K562 (cell line): Measurements from ENCODE around the gene RPL27. TPM values are rescaled to one million over a fixed set of nuclear protein-coding genes. Genes with fewer than 3 reads are reported as not detected.

ENCODE experiments used
- BHLHE40 ChIP-seq: IDR thresholded peaks from 2 replicates; pipeline ENCODE4 v1.6.1; 2011; ENCODE audit warnings: low read length, improper control_type of control experiment
- SRF ChIP-seq, 2 experiments: fragments of 250-450, 450-650 bp in 1 of 2; sonication (Bioruptor Pico) in 1 of 2; sonication (generic) in 1 of 2; formaldehyde crosslinking; IDR thresholded peaks; 2 replicates each; pipeline versions ENCODE4 v1.5.0 to v1.5.1; 2020 to 2022; ENCODE audit warnings: mild to moderate bottlenecking in 1 of 2, missing genetic modification reagents in 1 of 2
- STAG1 ChIP-seq: sonication (generic); formaldehyde crosslinking; IDR thresholded peaks from 2 replicates; pipeline ENCODE4 v1.5.0; 2020; ENCODE audit warnings: missing genetic modification reagents, borderline replicate concordance
- ZBTB17 ChIP-seq: fragments of 450-650 bp; formaldehyde crosslinking; IDR thresholded peaks from 2 replicates; pipeline ENCODE4 v1.4.0; 2020; ENCODE audit warnings: mild to moderate bottlenecking
- ZNF175 ChIP-seq: fragments of 200-800 bp; sonication (Bioruptor generic); IDR thresholded peaks from 2 replicates; pipeline ENCODE4 v1.6.1; 2016; ENCODE audit warnings: low read depth, mild to moderate bottlenecking, missing genetic modification characterization, missing compliant biosample characterization
- polyA plus RNA-seq, 8 experiments: library from polyadenylated mRNA; depleted of rRNA in 4 of 8; stranded (reverse) in 5 of 8; unstranded in 3 of 8; fragments of >200 nt; fragmentation: Nextera tagmentation in 2 of 8; fragmentation: Illumina TruSeq in 1 of 8; extraction: Ambion mirVana in 2 of 8; extraction: Trizol in 1 of 8; gene quantifications; 2 replicates each; pipeline versions ENCODE4 v1.2.1 to v1.2.3, GENCODE V29; 2011 to 2014; ENCODE audit warnings: inconsistent platforms in 1 of 8, missing spikeins in 1 of 8
- total RNA-seq, 7 experiments: library from RNA; depleted of rRNA in 6 of 7; stranded (reverse); fragments of >200 nt in 6 of 7; fragmentation: Illumina TruSeq in 2 of 7; extraction: Trizol in 2 of 7; gene quantifications; 2 replicates each; pipeline versions ENCODE4 v1.2.1 to v1.2.3, GENCODE V29; 2011 to 2021; ENCODE audit warnings: low replicate concordance in 1 of 7
- TF ChIP-seq, protein P1 (sequence below): fragments of 200-600 bp; sonication (generic); IDR thresholded peaks from one replicate; pipeline ENCODE4 v1.6.1; 2012; ENCODE audit warnings: mild to moderate bottlenecking, low read depth, low read length, inconsistent platforms
- TF ChIP-seq, protein P2 (sequence below): IDR thresholded peaks from 3 replicates; pipeline ENCODE4 v1.6.1; 2011; ENCODE audit warnings: borderline replicate concordance, mild to moderate bottlenecking; ENCODE audit not compliant: insufficient read length, insufficient read depth
- TF ChIP-seq, protein P3 (sequence below): sonication (generic); formaldehyde crosslinking; IDR thresholded peaks from 2 replicates; pipeline ENCODE4 v1.8.1; 2023; ENCODE audit warnings: mild to moderate bottlenecking, missing genetic modification reagents
- TF ChIP-seq, protein P4 (sequence below): sonication (generic); formaldehyde crosslinking; IDR thresholded peaks from 2 replicates; pipeline ENCODE4 v1.9.0; 2022; ENCODE audit warnings: mild to moderate bottlenecking, missing genetic modification reagents

RPL27 gene
- total and polyA plus RNA-seq, 9 of the 15 experiments (the other 6 are each of a cell fraction or from before 2014, with no cell fraction given): 1,539 to 6,155 (median 3,710) TPM

DNA sequence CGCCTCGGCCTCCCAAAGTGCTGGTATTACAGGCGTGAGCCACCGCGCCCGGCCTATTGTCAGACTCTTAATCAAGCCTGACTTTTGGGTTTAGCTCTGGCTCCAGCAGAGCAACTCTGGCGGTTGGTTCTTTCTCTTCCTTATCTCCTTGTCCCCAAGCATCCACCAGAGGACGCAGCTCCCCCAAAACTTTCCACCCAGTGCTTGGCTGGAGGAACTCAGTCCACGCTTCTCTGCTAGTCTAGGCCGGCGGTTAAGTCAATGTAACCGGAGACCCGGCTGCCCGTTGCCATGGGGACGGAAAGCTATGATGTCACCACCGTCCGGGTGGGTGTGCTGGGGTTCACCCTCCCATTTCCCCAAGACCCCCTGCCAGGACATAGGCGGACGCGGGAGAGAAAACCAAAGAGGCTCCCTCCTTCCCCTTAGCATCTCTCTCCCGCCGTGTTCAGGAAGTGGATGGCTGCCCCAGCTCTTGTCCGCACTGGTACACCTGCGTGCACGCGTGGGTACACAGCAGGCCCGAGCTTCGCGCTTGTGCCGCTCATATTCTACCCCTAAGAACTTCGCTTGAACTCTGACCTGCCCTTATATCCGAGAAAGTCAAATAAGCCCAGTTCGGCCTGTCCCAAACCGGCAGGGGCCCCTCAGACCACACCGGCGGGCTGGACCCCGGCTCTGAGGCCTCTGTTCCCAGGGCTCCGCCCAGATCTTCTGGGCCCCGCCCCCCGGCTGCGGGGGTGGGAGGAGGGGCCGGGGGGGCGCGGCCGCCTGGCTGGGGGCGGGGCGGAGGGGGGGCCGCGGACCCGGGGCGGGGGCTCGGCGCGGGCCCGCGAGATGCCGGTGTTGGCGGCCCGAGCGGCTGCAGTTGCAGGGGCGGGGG lies 26.4 kb downstream of the RPL27 start, which contains the start of gene RND2 (continued):
- TF ChIP-seq, protein P1, sequence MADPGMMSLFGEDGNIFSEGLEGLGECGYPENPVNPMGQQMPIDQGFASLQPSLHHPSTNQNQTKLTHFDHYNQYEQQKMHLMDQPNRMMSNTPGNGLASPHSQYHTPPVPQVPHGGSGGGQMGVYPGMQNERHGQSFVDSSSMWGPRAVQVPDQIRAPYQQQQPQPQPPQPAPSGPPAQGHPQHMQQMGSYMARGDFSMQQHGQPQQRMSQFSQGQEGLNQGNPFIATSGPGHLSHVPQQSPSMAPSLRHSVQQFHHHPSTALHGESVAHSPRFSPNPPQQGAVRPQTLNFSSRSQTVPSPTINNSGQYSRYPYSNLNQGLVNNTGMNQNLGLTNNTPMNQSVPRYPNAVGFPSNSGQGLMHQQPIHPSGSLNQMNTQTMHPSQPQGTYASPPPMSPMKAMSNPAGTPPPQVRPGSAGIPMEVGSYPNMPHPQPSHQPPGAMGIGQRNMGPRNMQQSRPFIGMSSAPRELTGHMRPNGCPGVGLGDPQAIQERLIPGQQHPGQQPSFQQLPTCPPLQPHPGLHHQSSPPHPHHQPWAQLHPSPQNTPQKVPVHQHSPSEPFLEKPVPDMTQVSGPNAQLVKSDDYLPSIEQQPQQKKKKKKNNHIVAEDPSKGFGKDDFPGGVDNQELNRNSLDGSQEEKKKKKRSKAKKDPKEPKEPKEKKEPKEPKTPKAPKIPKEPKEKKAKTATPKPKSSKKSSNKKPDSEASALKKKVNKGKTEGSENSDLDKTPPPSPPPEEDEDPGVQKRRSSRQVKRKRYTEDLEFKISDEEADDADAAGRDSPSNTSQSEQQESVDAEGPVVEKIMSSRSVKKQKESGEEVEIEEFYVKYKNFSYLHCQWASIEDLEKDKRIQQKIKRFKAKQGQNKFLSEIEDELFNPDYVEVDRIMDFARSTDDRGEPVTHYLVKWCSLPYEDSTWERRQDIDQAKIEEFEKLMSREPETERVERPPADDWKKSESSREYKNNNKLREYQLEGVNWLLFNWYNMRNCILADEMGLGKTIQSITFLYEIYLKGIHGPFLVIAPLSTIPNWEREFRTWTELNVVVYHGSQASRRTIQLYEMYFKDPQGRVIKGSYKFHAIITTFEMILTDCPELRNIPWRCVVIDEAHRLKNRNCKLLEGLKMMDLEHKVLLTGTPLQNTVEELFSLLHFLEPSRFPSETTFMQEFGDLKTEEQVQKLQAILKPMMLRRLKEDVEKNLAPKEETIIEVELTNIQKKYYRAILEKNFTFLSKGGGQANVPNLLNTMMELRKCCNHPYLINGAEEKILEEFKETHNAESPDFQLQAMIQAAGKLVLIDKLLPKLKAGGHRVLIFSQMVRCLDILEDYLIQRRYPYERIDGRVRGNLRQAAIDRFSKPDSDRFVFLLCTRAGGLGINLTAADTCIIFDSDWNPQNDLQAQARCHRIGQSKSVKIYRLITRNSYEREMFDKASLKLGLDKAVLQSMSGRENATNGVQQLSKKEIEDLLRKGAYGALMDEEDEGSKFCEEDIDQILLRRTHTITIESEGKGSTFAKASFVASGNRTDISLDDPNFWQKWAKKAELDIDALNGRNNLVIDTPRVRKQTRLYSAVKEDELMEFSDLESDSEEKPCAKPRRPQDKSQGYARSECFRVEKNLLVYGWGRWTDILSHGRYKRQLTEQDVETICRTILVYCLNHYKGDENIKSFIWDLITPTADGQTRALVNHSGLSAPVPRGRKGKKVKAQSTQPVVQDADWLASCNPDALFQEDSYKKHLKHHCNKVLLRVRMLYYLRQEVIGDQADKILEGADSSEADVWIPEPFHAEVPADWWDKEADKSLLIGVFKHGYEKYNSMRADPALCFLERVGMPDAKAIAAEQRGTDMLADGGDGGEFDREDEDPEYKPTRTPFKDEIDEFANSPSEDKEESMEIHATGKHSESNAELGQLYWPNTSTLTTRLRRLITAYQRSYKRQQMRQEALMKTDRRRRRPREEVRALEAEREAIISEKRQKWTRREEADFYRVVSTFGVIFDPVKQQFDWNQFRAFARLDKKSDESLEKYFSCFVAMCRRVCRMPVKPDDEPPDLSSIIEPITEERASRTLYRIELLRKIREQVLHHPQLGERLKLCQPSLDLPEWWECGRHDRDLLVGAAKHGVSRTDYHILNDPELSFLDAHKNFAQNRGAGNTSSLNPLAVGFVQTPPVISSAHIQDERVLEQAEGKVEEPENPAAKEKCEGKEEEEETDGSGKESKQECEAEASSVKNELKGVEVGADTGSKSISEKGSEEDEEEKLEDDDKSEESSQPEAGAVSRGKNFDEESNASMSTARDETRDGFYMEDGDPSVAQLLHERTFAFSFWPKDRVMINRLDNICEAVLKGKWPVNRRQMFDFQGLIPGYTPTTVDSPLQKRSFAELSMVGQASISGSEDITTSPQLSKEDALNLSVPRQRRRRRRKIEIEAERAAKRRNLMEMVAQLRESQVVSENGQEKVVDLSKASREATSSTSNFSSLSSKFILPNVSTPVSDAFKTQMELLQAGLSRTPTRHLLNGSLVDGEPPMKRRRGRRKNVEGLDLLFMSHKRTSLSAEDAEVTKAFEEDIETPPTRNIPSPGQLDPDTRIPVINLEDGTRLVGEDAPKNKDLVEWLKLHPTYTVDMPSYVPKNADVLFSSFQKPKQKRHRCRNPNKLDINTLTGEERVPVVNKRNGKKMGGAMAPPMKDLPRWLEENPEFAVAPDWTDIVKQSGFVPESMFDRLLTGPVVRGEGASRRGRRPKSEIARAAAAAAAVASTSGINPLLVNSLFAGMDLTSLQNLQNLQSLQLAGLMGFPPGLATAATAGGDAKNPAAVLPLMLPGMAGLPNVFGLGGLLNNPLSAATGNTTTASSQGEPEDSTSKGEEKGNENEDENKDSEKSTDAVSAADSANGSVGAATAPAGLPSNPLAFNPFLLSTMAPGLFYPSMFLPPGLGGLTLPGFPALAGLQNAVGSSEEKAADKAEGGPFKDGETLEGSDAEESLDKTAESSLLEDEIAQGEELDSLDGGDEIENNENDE: no peak
- TF ChIP-seq BHLHE40: peak; percentile 53
- 0 out of 2 replicates have a peak, but pooled peaks have one; percentile 18 for TF ChIP-seq ZNF175 (CRISPR knock-in tag)
- TF ChIP-seq, protein P2, sequence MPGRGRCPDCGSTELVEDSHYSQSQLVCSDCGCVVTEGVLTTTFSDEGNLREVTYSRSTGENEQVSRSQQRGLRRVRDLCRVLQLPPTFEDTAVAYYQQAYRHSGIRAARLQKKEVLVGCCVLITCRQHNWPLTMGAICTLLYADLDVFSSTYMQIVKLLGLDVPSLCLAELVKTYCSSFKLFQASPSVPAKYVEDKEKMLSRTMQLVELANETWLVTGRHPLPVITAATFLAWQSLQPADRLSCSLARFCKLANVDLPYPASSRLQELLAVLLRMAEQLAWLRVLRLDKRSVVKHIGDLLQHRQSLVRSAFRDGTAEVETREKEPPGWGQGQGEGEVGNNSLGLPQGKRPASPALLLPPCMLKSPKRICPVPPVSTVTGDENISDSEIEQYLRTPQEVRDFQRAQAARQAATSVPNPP: no peak
- TF ChIP-seq, protein P3, sequence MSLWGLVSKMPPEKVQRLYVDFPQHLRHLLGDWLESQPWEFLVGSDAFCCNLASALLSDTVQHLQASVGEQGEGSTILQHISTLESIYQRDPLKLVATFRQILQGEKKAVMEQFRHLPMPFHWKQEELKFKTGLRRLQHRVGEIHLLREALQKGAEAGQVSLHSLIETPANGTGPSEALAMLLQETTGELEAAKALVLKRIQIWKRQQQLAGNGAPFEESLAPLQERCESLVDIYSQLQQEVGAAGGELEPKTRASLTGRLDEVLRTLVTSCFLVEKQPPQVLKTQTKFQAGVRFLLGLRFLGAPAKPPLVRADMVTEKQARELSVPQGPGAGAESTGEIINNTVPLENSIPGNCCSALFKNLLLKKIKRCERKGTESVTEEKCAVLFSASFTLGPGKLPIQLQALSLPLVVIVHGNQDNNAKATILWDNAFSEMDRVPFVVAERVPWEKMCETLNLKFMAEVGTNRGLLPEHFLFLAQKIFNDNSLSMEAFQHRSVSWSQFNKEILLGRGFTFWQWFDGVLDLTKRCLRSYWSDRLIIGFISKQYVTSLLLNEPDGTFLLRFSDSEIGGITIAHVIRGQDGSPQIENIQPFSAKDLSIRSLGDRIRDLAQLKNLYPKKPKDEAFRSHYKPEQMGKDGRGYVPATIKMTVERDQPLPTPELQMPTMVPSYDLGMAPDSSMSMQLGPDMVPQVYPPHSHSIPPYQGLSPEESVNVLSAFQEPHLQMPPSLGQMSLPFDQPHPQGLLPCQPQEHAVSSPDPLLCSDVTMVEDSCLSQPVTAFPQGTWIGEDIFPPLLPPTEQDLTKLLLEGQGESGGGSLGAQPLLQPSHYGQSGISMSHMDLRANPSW: no peak
- 0 out of 4 replicates have a peak, but pooled peaks of 1 of the 2 experiments have one; percentile 22 for TF ChIP-seq SRF (CRISPR knock-in tag; IDR thresholded peaks at IDR 0.05)
- TF ChIP-seq, protein P4, sequence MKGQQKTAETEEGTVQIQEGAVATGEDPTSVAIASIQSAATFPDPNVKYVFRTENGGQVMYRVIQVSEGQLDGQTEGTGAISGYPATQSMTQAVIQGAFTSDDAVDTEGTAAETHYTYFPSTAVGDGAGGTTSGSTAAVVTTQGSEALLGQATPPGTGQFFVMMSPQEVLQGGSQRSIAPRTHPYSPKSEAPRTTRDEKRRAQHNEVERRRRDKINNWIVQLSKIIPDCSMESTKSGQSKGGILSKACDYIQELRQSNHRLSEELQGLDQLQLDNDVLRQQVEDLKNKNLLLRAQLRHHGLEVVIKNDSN: no peak
- TF ChIP-seq STAG1 (CRISPR knock-in tag): 0 out of 2 replicates have a peak, but pooled peaks have one; percentile 6
- no peak for TF ChIP-seq ZBTB17 (CRISPR knock-in tag)
